Activated T-cell treated with anti-CD3 and anti-CD28 coated beads for 1 hour (primary cell): Measurements from ENCODE around the gene RBCK1.
A peak's percentile ranks its signal among the peaks of the same experiment; 100 is the strongest.
"Not testable (repeated sequence)": the region's sequence is repeated elsewhere in the genome, so short reads cannot be mapped to it uniquely, and the experiment has no call there.

ENCODE experiments used
- DNase-seq: peaks from one replicate; pipeline ENCODE4 v3.0.0-alpha.2; 2020; ENCODE audit warnings: low read depth

Gene RBCK1

GRCh38 chr20:407953-408842, at the start of gene RBCK1:
RBCK1 (plus strand) TSS chr20:408299; CDS start chr20:408758, 459 bp downstream.
- peak; percentile 82 for DNase-seq

- DNase-seq = no peak
Measured at GRCh38 chr20:358891-359555, 49.1 kb upstream of the RBCK1 start.

GRCh38 chr20:361561-361960, 46.5 kb upstream of the RBCK1 start:
- no peak for DNase-seq

- DNase-seq = no peak
Measured at GRCh38 chr20:362271-363254, 45.5 kb upstream of the RBCK1 start.

- no peak for DNase-seq
Measured at GRCh38 chr20:363319-364078, 44.6 kb upstream of the RBCK1 start.

- DNase-seq = no peak
Measured at GRCh38 chr20:364905-365794, 42.9 kb upstream of the RBCK1 start.

- no peak for DNase-seq
Measured at GRCh38 chr20:366041-366718, 41.9 kb upstream of the RBCK1 start.

- no peak for DNase-seq
Measured at GRCh38 chr20:366719-367485, 41.2 kb upstream of the RBCK1 start.

- DNase-seq = no peak
Measured at GRCh38 chr20:367486-367887, 40.6 kb upstream of the RBCK1 start.

- DNase-seq = no peak
Measured at GRCh38 chr20:368915-369314, 39.2 kb upstream of the RBCK1 start.

- no peak for DNase-seq
Measured at GRCh38 chr20:370151-370600, 37.9 kb upstream of the RBCK1 start.

- no peak for DNase-seq
Measured at GRCh38 chr20:370977-371754, 36.9 kb upstream of the RBCK1 start.

GRCh38 chr20:371755-372542, 36.1 kb upstream of the RBCK1 start:
- DNase-seq = no peak

GRCh38 chr20:372543-373082, 35.5 kb upstream of the RBCK1 start:
- DNase-seq = not testable (repeated sequence)

- DNase-seq = no peak
Measured at GRCh38 chr20:373171-373890, 34.8 kb upstream of the RBCK1 start.

GRCh38 chr20:375265-375889, 32.7 kb upstream of the RBCK1 start:
- no peak for DNase-seq
